ENCODE results near the gene RAB28.
"Not testable (repeated sequence)": the region's sequence is repeated elsewhere in the genome, so short reads cannot be mapped to it uniquely, and the experiment has no call there.

Gene RAB28

GRCh38 chr4:13452927-13453579 lies 31.1 kb downstream of the RAB28 start:
- DNase-seq (ENCODE audit: low read depth, low spot score), result no peak

- no peak for DNase-seq (ENCODE audit: low read depth, low spot score)
These were observed 34.5 kb downstream of the RAB28 start for GRCh38 chr4:13449590-13449989.

- DNase-seq (ENCODE audit: low read depth, low spot score), result no peak
These were observed 38.0 kb downstream of the RAB28 start for GRCh38 chr4:13445841-13446790.

- no peak for DNase-seq (ENCODE audit: low read depth, low spot score)
These were observed 42.6 kb downstream of the RAB28 start for GRCh38 chr4:13441506-13441905.

GRCh38 chr4:13436962-13437361 lies 47.2 kb downstream of the RAB28 start:
- no peak for DNase-seq (ENCODE audit: low read depth, low spot score)

- no peak for DNase-seq (ENCODE audit: low read depth, low spot score)
These were observed 51.7 kb downstream of the RAB28 start for GRCh38 chr4:13432453-13432852.

GRCh38 chr4:13430834-13431568 lies 53.1 kb downstream of the RAB28 start:
- no peak for DNase-seq (ENCODE audit: low read depth, low spot score)

GRCh38 chr4:13427599-13428325 lies 56.4 kb downstream of the RAB28 start:
- DNase-seq (ENCODE audit: low read depth, low spot score), result no peak

GRCh38 chr4:13415068-13415785 lies 68.9 kb downstream of the RAB28 start:
- DNase-seq (ENCODE audit: low read depth, low spot score), result no peak

GRCh38 chr4:13413729-13414437 lies 70.3 kb downstream of the RAB28 start:
- DNase-seq (ENCODE audit: low read depth, low spot score), result no peak

GRCh38 chr4:13411942-13412341 lies 72.2 kb downstream of the RAB28 start:
- no peak for DNase-seq (ENCODE audit: low read depth, low spot score)

- DNase-seq (ENCODE audit: low read depth, low spot score), result no peak
These were observed 74.8 kb downstream of the RAB28 start for GRCh38 chr4:13409324-13409723.

- not testable (repeated sequence) for DNase-seq (ENCODE audit: low read depth, low spot score)
These were observed 78.0 kb downstream of the RAB28 start for GRCh38 chr4:13406156-13406555.

- DNase-seq (ENCODE audit: low read depth, low spot score), result no peak
These were observed 80.3 kb downstream of the RAB28 start for GRCh38 chr4:13403833-13404232.

GRCh38 chr4:13403326-13403725 lies 80.8 kb downstream of the RAB28 start:
- DNase-seq (ENCODE audit: low read depth, low spot score), result no peak

GRCh38 chr4:13399257-13399656 lies 84.9 kb downstream of the RAB28 start:
- no peak for DNase-seq (ENCODE audit: low read depth, low spot score)

- no peak for DNase-seq (ENCODE audit: low read depth, low spot score)
These were observed 88.0 kb downstream of the RAB28 start for GRCh38 chr4:13396161-13396560.

- DNase-seq (ENCODE audit: low read depth, low spot score), result not testable (repeated sequence)
These were observed 94.2 kb downstream of the RAB28 start for GRCh38 chr4:13389901-13390300.

- no peak for DNase-seq (ENCODE audit: low read depth, low spot score)
These were observed 97.6 kb downstream of the RAB28 start for GRCh38 chr4:13386405-13387107.

GRCh38 chr4:13384055-13384454 lies 100.1 kb downstream of the RAB28 start:
- DNase-seq (ENCODE audit: low read depth, low spot score), result no peak
